Renal cortical epithelial cell (primary cell): ENCODE data around the gene SETD3. TPM values are rescaled to one million over a fixed set of nuclear protein-coding genes. Genes with fewer than 3 reads are reported as not detected.

ENCODE experiments used
- DNase-seq: peaks from one replicate; pipeline ENCODE4 v3.0.0-alpha.2; 2011; ENCODE audit warnings: low read depth
- total RNA-seq: library from RNA; depleted of rRNA; stranded (reverse); fragments of >200 nt; gene quantifications from 2 replicates; pipeline ENCODE4 v1.2.3, GENCODE V29; 2014

SETD3 gene
- total RNA-seq, 1 donor from 2014 or later: 85.9 TPM

DNA sequence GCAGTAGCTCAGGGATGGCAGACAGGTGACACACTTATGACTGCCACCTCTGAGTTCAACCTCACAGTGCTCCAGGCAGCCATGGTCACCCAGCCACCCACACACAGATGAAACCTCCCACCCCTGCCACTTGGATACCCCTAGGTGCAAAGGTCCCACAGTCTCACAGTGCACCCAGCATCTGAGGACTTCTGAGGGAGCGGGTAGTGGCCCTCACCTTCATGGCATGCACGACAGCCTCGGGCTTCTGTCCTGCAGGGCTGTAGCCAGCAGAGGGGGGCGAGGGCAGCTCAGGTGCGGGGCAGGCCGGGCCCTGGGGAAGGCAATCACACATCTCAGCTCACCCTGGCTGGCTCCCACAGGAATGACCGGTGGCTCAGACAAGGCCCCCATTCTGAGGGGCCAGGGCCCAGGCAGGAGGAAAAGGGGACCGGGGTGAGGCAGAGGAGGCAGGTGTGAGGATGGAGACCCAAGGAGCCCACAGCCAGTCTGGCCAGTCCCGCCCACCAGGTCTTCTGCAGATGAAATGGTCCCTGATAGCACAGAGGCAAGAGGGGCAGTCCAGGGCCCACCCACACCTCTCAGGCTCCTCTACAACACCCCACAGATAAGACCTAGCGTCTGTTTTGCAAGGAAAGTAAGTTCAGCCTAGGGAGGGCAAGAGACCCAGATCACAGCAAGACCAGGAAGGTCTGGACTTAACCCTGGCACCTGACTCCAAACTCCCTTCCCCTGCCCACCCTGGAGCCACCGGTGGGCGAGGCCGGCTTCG, 36.4 kb upstream of the SETD3 start:
- DNase-seq: no peak

DNA sequence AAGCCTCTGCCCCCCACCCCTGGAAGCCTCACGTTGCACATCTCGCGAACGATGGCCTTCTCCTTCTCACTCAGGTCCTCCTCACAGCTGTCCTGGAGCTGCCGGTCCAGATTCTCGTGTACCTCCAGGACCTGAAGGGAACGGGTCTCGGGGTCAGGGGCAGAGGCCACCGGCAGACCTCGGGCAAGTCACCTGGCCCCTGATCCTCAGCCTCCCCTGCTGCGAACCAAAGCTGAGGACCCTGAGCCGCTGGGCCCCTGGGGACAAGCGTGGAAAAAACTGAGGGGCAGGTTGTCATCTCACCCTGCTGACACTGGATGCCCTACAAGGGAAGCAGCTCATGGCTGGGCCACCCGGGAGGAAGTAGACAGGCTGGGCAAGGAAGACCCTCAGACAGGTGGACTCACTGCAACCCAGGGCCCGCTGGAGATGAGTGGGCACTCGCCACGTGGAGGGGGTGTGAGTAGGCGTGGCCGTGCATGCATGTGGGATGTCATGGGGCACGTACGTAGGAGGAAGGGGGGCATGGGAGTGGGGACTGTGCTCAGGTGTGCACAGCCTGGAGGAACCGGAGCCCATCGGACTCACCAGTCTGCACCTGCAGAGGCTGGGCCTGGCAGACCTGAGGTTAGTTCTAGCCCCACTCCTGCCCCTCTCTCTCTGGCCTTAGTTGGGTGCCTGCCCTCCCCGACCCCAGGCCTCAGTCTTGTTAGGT, 35.7 kb upstream of the SETD3 start:
- no peak for DNase-seq

DNA sequence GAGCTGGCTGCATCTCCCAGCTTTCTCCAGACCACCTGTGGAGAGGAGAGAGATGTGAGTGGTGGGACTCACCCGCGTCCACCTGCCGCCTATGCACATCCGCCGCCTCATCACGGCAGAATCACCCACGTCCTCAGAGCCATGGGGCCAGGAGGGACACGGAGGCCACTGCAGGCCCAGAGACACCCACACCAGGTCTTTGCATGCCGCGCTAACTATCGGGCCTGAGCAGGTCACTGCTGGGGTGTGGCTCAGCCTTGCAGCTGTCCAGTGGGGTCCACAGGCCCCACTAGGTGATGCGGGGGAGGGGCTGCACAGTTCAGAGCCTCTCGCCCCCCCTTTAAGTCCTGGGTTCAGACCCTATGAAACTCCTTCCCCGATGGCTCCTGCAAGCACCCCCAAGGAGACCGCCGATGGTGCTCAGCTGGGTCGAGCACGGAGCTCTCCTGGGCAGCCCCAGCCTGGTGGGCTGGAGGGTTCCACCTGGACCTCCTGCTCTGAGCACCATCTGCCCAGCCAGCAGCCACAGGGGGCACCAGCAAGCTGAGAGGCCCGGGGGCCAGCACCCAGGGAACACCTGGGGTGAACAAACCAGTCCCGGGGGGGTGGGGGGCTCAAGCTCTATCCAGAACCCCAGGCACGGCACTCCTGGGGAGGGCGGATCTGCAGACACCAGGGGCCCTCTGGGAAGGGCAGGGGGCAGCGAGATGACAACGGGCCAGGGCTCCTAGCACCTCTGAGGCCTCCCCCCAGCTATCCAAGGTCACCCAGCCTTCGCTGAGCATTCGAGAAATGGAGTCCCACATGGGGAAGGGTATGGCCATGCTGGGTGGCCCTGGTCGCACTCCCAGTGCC, 34.9 kb upstream of the SETD3 start:
- no peak for DNase-seq

DNA sequence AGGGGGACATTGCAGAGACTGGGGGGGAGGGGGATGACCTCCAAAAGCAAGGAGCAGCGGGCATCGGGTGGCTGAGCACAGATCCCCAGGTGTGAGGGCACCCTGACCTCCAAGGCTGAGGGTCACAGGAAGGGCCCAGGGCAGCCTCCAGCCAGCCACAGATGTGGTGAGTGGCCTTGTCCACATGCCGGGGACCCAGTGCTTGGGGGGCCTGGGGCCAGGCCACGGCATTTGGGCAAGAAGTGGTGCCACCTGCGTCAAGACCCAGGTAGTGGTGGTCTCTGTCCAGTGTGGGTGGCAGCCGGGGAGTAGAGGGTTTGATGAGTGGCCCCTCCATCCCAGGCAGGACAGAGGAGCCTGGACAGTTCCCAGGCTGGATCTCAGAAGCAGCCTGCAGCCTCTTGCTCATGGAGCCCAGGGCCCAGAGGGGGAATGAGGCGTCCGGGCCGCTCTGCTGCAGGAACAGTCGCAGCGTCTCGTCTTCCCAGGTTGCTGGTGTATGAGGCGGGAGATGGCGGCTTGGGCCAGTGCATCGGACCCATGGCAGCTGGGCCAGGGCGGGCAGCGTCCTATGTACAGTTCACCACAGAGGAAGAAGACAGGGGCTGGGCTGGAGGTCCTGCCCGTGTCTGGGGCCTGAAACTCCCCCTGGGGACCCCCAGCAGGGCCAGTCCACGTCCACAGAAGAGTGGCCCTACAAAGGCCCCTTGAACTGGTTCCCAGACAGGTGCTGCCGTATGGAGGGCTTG, 34.1 kb upstream of the SETD3 start:
- no peak for DNase-seq

DNA sequence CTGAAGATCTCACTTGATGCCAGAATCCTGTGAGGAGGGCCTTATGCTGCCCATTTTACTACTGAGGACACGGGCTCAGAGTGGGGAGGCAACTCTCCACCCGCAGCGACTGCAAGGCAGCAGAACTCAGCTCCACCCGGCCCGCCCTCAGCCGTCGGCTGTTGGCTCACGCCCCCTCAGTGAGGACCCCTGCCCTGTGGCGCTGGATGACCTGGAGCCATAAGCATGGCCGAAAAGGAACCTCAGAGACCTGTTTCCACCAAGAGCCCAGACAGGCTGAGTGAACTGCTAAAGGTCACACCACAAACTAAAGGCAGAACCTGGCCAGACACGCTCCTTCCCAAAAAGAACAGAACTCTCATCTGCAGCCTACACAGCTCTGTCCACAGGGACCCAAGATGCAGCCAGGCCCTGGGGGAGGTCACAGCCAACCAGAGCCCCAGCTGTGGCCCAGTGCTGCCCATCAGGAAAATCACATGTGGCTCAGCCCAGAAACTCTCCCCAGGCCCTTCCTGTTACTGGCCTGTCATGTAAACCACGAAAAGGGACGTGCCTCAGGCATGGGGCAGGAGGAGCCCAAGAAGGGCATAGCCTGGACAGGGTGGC, 33.4 kb upstream of the SETD3 start:
- DNase-seq: no peak

DNA sequence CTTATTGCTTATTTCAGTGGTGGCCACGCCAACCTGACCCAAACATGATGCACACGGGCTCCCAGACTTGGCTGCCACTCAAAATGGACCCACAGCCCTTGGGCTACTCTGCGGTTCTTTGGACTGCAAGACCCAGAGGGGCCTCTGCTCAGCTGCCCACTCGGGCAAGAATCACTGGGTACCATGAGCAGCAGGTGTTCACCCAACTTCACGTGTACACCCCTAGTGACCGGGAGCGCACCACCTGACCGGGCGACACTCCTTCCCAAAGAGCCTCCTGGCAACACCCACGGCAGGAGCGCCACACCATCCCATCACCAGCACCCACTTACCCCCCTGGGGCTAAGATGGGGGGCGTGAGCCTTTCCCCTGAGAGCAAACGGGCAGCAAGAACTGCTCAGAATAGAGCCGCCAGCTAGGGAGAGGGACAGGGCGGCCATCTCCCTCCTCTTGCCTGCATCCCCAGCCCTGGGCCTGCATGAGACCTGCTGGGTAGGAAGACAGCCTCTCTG, 32.6 kb upstream of the SETD3 start:
- no peak for DNase-seq

DNA sequence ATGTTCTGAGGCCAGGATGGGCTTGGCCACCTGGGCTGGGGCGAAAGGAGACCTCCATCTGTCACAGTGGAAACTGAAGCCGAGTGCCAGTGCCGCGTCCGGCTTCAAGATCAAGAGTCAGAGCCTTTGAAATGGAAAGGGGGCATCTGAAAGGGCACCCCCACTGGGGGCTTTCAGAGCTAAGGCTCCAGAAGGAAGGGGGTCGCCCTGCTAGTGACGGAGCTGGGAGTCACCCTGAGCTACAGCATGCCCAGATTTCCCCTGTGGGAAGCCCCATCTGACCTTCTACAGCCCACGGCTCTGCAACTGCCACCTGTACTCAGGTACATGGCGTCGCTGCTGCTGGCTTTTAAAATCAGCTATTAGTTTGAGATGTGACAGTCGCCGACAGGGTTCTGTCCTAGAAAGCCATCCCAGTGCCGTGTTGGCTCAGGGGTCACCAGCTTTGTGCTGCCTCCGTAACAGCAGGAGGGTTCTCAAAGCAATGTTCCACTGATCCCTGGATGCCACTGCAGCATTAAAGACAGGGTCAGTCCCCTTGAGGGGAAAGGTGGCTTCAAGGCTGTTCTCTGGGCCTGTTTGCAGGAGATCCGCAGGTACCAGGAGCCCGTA, 32.0 kb upstream of the SETD3 start:
- no peak for DNase-seq

DNA sequence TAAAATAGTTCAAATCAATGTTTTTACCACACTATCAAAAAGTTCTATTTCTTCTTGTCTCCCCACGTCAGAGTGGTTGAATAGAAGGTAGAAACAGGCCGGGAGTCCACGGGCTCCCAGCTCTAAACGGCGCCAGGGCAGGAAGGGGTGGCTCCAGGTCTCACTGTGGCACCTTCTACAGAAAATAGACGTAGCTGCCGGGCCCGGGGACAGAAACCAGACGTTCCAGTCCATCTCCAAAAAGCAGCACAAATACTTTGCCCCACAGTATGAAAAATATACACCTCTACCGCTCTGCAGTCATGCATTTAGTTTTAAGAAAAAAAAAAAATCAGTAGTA, 31.4 kb upstream of the SETD3 start:
- no peak for DNase-seq

DNA sequence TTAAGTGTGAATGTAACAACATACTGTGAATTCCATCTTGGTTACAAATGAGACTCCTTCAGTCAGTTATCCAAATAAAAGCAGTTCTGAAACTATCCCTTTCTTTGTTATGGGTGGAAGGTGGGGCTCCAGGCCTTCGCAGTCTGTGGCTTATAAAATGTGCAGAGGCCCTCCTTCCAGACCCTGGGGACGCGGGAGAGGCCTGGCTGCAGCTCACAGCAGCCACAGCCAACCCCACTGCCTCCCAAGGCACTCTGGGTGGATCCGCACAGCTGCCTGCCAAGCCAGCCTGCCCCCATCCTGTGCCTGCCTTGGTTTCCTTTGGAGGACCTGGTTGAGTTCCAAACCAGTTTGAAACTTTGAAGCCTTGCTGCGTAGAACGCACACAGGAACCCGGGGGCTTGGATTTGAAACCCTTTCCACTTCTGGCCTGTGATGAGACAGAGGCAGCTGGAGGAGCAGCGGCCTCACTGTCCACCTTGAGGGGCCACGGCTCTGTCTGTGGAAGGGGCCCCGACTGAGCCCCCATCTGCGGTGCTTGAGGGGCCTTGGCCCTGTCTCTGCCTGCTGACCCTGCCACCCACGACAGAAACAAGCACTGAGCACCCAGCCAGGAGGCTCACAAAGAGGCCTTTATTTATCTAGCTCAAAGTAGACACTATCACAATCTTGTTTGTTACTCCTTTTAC, 30.9 kb upstream of the SETD3 start:
- DNase-seq: no peak

DNA sequence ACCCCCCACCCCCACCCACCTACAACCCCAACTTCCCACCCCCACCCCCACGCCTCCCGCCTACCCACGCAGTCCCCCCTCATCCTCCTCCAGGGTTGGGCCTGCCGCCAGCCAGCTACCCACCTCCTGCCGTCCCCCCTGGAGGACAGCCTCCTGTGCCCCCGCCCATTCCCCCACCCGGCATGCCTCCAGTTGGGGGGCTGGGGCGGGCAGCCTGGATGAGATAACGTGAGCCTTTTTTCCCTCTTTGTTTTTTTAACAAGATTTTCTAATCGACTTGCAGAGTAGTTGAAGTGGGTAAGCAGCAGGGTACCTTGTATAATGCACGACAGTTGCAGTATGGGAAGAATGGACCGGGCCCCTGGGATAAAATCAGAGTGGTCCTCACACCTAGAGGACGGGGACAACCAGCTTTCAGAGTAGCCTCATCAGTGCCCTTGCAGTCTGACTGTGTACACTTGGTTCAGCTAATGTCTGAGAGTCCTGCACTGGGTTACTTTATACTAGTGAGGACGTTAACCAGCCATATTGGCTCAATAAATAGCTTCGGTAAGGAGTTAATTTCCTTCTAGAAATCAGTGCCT, 30.0 kb upstream of the SETD3 start:
- no peak for DNase-seq

DNA sequence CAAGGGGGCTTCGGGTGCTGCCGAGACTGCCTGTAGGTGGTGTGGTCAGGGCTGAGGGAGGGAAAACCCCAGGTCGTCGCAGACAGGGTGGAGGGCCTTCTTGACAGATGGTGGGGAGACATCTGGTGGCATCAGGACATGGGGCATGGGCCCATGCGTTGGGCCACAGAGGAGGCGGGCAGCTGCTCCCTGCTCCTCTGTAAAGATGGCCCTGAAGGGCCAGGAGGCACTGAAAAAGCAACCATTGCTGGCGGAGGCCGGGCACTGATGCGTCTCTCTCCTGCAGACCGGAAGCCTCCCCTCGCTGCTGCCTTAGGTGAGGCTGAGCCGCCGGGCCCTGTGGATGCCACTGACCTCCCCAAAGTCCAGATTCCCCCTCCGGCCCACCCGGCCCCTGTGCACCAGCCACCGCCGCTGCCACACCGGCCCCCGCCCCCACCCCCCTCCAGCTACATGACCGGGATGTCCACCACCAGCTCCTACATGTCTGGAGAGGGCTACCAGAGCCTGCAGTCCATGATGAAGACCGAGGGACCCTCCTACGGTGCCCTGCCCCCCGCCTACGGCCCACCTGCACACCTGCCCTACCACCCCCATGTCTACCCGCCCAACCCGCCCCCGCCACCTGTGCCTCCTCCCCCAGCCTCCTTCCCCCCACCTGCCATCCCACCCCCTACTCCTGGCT, 29.4 kb upstream of the SETD3 start:
- no peak for DNase-seq

DNA sequence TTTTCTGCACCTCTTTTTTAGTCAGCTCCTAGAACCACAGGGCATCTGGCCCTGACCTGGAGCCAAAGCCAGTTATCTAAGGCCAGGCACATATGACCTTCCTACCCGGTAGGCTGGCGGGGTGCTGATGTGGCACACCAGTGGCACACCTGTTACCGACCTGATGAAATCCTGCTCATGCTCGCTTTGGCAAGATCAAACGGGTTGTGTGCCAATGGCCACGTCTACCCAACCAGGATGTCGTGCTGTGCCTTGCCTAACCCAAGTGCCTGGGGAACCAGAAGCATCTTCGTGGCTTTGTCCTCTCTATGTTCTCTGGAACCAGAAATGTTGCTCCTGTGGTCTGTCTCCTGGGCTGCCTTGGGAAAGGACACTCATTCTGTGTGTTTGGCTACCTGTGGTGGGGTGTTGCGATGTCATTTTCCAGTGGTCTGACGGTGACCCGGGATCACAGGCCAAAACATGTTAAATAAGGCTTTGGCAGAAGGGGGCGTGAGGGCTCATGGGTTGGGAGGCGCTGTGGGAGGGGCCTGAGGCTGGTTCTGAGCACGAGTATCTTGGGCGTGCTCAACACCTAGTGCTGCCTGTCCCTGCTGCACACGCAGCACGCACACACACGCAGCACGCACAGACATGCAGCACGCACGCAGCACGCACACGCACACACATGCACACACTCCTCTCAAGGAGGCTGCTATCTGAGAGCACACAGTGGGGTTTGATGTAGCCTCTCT, 28.4 kb upstream of the SETD3 start:
- DNase-seq: no peak

DNA sequence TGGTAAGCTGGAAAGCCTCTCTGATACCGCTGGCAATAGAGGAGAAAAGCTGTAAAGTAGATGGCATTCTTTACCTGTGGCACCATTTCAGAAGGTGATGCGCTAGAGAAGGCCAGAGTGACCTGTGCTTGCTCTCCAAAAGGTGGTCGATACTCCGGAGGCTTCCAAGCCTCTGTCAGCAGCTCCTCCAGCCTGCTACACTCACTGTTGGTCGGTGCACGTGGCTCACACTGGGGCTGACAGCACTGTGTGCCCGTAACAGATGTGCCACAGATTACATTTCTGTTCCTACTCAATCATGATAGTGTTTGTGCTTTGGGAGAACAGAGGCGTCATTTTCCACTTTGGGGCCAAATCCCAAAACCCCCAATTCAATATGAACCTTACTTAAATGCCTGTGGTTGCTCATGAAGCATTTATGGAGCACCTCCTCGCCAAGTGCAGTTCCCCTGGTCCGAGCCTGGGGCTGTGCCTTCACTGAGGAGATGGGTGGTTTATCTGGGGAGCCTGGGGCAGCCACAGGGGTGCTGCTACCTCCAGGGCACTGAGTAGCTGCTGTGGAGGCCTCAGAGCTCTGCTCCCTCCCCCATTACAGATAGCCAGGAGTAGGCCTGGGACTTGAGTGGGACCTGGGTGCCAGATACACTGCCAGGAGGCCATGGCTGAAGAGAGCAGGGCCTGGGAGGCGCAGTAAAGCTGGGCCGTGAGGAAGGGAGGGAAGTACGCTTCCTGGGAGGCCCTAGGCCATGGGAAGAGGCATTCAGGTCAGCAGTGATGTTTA, 27.4 kb upstream of the SETD3 start:
- no peak for DNase-seq

DNA sequence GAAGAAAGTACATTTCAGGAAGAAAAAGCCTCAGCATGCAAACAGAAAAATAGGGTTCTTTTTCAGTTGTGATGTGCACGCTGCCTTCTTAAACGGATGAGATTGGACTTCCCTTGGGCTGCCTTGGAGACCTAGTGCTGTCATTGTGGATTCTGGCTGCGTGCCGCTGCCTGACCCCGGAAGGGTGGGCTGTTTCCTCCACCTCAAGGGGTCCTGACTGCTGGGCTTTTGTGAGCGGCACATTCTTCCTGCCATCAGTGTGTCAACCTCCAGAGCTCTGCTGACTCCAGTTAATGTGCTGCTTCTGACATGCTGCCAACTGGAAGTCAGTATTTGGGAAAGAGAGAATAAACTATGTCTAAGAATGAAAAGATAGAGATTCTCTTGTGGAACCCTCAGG, 25.6 kb upstream of the SETD3 start:
- DNase-seq: no peak

DNA sequence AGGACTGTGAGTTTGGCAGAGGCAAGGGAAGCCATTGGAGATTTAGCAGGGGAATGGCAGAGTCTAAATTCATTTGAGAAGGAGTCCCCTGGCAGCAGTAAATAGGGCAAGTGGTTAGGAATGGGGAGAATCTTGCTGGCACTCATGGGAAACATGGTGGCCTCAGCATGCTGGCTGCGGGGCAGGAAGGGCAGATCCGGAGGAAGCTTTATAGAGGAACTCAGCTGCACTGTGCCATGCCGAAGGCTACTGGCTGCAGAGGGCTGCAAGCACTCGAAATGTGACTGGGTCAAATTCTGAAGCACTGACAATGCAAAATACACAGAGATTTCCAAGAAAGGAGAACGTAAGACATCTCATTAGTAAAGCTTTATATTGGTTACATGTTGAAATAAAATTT, 24.4 kb upstream of the SETD3 start:
- no peak for DNase-seq

DNA sequence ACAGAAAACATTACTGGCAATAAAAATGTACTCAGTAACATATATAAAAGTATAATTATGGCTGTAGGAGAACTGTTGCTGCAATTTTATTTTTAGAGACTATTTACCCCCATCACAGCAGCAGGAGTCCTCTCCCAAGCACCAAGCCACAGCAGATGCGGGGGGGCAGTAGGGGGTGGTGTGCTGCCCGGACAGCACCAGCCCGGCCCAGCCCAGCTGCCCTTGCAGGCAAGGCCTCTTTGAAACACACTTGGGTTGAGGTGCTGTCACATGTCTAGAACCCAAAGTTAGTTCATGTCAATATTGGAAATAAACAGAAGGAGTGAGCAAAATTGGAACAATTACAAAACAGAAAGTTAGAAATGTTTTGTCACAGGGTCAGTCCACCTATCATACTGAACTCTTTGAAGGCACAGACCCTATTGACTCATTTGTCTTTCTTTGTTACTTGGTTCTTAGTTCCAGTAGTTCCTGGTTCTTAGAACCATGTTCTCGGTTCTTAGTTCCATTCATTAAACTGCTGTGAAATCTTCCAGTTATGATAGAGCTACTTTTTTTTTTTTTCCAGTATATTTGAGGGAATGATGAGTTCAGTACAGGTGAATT, 23.3 kb upstream of the SETD3 start:
- no peak for DNase-seq

DNA sequence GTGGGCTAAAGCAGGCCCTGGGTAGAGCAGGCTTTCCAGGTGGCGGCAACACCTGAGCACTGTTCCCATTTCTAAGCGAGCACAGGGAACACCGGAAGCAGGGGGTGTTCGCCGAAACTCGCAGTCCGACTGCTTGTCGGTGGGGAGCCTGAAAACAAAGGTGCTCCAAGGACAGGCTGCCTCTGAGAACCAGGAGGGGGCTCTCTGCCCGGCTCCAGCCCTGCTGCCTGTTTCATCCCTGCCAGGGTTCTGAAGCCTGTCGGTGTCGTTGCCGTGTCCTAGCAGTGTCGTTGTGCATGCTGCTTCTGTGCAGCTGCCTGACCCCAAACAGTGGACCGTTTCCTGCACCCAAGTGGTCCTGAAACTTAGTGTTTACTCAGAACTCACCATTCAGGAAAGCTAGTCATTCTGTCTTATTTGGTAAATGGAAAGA, 22.3 kb upstream of the SETD3 start:
- no peak for DNase-seq
